ENCODE results near the gene SPRYD4.

SPRYD4 gene

DNA sequence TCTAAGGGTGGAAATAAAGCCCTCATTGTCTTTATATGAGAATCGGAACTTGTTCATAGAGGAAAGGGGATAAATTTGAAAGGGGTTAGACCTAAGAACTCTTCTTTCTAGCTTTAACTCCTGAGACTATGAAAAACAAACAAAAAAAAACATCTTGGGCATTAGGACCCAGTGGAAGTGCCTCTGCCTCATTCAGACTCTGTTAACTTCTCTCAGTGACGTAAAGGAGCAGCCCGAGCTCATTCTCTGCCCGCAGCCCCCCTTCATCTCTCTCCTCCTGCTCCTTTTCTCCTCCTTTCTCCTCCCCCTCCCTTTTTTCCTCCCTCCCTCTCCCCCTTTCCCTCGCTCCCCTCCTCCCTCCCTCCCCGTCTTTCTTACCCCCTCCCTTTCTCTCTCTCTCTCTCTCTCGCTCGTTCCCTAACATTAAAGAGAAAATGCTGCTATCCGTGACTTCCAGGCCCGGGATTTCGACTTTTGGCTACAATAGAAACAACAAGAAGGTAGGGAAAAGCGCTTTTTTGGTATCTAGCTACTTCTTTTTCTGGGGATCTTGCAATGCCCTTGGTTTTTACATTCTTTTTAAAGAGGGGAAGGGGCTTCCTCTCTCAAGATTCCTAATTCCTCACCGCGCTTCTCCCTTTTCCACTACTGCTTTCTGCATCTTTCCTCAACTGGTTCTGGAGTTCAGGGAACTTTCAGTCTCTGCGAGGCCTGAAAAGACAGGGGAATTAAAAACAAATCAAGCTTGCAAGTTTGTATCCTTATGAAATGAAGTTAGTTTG is 53.4 kb downstream of the SPRYD4 start, which contains the start of gene RBMS2:
Gene RBMS2 (plus strand): TSS at position 231 of the 782 bp plus-strand sequence. CDS start 204 bp downstream, at position 435.
- DNase-seq = peak; percentile 34 to 60

DNA sequence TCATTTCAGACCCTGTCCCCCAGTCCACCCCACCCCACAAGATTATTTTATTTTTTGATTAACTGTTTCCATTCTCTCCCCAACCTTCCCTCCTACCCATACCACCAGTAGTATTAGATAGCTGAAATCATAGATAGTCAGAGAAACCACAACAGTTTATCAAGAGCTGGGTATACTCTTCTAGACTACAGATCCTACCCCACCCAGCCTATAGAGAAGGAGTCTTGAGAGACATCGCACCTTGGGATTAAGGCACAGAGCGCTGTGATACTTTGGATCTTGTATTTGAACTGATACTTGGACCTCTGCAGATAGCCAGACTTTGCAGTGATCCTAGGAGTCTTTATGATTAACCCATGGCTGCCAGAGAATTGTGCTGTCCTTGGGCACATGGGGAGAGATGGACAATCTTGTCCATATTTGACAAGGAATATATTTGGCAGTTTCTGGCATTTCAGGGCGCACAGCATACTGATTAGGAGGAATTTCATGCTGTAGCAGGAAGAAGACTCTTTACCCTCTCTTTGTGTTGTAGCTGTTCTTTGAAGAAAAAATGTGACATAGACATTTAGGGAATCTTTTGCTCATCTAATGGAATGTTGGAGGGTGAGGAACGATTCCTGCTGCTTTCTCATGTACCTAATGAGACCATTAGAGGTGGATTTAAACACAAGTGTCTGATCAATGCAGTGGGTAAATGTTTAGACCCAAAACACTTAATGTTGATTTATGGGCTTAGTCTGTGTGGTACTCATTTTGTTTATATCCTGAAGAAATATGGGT is 54.2 kb downstream of the SPRYD4 start:
- DNase-seq = no peak

DNA sequence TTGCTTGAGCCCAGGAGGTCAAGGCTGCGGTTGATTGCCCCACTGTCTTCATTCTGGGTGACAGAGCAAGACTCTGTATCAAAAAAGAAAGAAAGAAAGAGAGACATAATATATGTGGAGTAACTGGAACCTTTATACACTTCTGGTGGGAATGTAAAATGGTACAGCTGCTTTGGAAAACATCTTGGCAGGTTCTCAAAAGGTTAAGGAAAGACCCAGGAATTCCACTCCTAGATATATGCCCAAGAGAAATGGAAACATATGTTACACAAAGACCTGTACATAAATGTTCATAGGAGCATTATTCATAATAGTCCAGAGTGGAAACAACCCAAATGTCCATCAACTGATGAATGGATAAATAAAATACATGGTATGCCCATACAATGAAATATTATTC is 60.5 kb downstream of the SPRYD4 start:
- no peak for DNase-seq

All from CD4-positive, alpha-beta T cell treated with Interleukin-1 beta for 1 hour (primary cell).